NCI-H526 (cell line): Measurements from ENCODE around the gene KRT72.

Source experiments
- DNase-seq, 2 experiments: peaks; one replicate each; lab custom pipeline; 2025; lab: John Stamatoyannopoulos, UW

The KRT72 gene

GRCh38 chr12:52630008-52630500, 28.8 kb upstream of the KRT72 start:
- no peak for DNase-seq

- no peak for DNase-seq
Measured at GRCh38 chr12:52629281-52630007, 28.2 kb upstream of the KRT72 start.

- DNase-seq = no peak
Measured at GRCh38 chr12:52628841-52629240, 27.6 kb upstream of the KRT72 start.

GRCh38 chr12:52628111-52628507, 26.8 kb upstream of the KRT72 start:
- no peak for DNase-seq

GRCh38 chr12:52627395-52628110, 26.3 kb upstream of the KRT72 start:
- no peak for DNase-seq

- no peak for DNase-seq
Measured at GRCh38 chr12:52622349-52622748, 21.1 kb upstream of the KRT72 start.

GRCh38 chr12:52618866-52619265, 17.6 kb upstream of the KRT72 start:
- DNase-seq = no peak

GRCh38 chr12:52618216-52618615, 17.0 kb upstream of the KRT72 start, which contains the start of gene KRT73:
KRT73 (minus strand) TSS chr12:52618559; CDS start chr12:52618524, 35 bp downstream.
- no peak for DNase-seq

GRCh38 chr12:52617403-52617785, 16.1 kb upstream of the KRT72 start:
- no peak for DNase-seq

- no peak for DNase-seq
Measured at GRCh38 chr12:52616680-52617402, 15.6 kb upstream of the KRT72 start.

GRCh38 chr12:52615912-52616311, 14.6 kb upstream of the KRT72 start:
- no peak for DNase-seq

- no peak for DNase-seq
Measured at GRCh38 chr12:52615208-52615868, 14.1 kb upstream of the KRT72 start.

GRCh38 chr12:52614381-52615207, 13.3 kb upstream of the KRT72 start:
- no peak for DNase-seq

- DNase-seq = no peak
Measured at GRCh38 chr12:52613384-52614030, 12.2 kb upstream of the KRT72 start.

- DNase-seq = no peak
Measured at GRCh38 chr12:52612431-52613383, 11.4 kb upstream of the KRT72 start.

GRCh38 chr12:52611080-52611468, 9.8 kb upstream of the KRT72 start:
- no peak for DNase-seq

GRCh38 chr12:52608826-52609630, 7.8 kb upstream of the KRT72 start:
- DNase-seq = no peak

- no peak for DNase-seq
Measured at GRCh38 chr12:52608161-52608560, 6.9 kb upstream of the KRT72 start.

- DNase-seq = no peak
Measured at GRCh38 chr12:52607314-52607713, 6.1 kb upstream of the KRT72 start.
